Peyer's patch (tissue), 4 donors: ENCODE results near the gene PPP2R5E. TPM values are rescaled to one million over a fixed set of nuclear protein-coding genes. Genes with fewer than 3 reads are reported as not detected.

Experiments
- DNase-seq, 3 donors: peaks; one replicate each; pipeline ENCODE4 v3.0.0-alpha.2; 2017 to 2019
- H3K27ac ChIP-seq, 4 donors: fragments of 200-600 bp; sonication (generic); one replicate each; pipeline ENCODE4 v1.5.1; 2016 to 2019
- H3K27me3 ChIP-seq, 2 donors: fragments of 200-600 bp; sonication (generic); one replicate each; pipeline ENCODE4 v1.5.1; 2019
- H3K36me3 ChIP-seq, 3 donors: fragments of 200-600 bp; sonication (generic); one replicate each; pipeline ENCODE4 v1.5.1; 2016 to 2019
- H3K4me1 ChIP-seq, 4 donors: fragments of 200-600 bp; sonication (generic); one replicate each; pipeline ENCODE4 v1.5.1; 2016 to 2019
- H3K4me3 ChIP-seq, 4 donors: fragments of 200-600 bp; sonication (generic); 1 replicate in 3 of 4; 2 replicates in 1 of 4; pipeline ENCODE4 v1.5.1; 2016 to 2019; ENCODE audit warnings: mild to moderate bottlenecking in 1 of 4
- H3K9me3 ChIP-seq, 4 donors: fragments of 200-600 bp; sonication (generic); one replicate each; pipeline ENCODE4 v1.5.1; 2016 to 2019; ENCODE audit warnings: mild to moderate bottlenecking in 1 of 4
- POLR2A ChIP-seq, 2 donors: fragments of 450-650 bp; IDR thresholded peaks; one replicate each; pipeline ENCODE4 v1.5.1; 2017; ENCODE audit warnings: antibody characterized with exemption in 2 of 2, mild to moderate bottlenecking in 2 of 2, moderate library complexity in 2 of 2
- small RNA-seq, 2 donors: library from RNA; depleted of rRNA; stranded (forward); fragments of <200 nt; gene quantifications; one replicate each; pipeline ENCODE3, GENCODE V24; 2016
- total RNA-seq, 4 donors: library from RNA; depleted of rRNA; stranded (reverse); fragments of >200 nt; gene quantifications; one replicate each; pipeline ENCODE4 v1.1.0, GENCODE V29; 2016
- TF ChIP-seq, protein P1 (sequence below), 6 experiments: fragments of 450-650 bp in 4 of 6; fragments of 200-600 bp in 2 of 6; sonication (generic) in 1 of 6; IDR thresholded peaks; one replicate each; pipeline ENCODE4 v1.5.1; 2017 to 2019; ENCODE audit warnings: antibody characterized with exemption in 6 of 6, mild to moderate bottlenecking in 3 of 6, moderate library complexity in 1 of 6

PPP2R5E gene
- total RNA-seq, 4 donors from 2014 or later, result 14.9 to 19.3 (median 17.0) TPM

DNA sequence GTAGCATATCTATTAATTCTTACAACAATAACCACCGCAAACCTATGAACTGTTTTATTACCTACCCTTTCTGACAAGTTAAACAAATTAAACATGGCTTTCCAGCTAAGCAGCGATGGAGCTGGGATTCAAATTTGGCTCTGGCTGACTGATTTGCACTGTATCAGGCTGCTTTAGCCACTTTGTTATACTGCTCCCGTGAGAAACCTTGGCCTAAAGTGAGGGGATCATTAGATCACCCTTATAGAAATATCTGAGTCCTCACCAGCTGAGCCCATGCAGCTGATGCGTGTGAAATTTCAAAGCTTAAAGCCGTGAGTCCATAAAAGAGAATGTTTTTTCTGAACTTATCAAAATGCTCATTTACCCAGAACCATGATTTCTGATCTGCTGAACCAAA is 216.3 kb downstream of the PPP2R5E start:
- no peak for TF ChIP-seq POLR2A (IDR thresholded peaks at IDR 0.05)
- TF ChIP-seq, protein P1, sequence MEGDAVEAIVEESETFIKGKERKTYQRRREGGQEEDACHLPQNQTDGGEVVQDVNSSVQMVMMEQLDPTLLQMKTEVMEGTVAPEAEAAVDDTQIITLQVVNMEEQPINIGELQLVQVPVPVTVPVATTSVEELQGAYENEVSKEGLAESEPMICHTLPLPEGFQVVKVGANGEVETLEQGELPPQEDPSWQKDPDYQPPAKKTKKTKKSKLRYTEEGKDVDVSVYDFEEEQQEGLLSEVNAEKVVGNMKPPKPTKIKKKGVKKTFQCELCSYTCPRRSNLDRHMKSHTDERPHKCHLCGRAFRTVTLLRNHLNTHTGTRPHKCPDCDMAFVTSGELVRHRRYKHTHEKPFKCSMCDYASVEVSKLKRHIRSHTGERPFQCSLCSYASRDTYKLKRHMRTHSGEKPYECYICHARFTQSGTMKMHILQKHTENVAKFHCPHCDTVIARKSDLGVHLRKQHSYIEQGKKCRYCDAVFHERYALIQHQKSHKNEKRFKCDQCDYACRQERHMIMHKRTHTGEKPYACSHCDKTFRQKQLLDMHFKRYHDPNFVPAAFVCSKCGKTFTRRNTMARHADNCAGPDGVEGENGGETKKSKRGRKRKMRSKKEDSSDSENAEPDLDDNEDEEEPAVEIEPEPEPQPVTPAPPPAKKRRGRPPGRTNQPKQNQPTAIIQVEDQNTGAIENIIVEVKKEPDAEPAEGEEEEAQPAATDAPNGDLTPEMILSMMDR (IDR thresholded peaks at IDR 0.05), result no peak
- H3K9me3 ChIP-seq, result no peaks in the 10 kb centered on the region
- H3K4me1 ChIP-seq, result no peaks in the 10 kb centered on the region
- no peaks in the 10 kb centered on the region for H3K36me3 ChIP-seq
- DNase-seq, result no peak
- no peak overlapping the region for H3K27ac ChIP-seq
- H3K4me3 ChIP-seq, result no peak overlapping the region
- no peaks in the 10 kb centered on the region for H3K27me3 ChIP-seq

DNA sequence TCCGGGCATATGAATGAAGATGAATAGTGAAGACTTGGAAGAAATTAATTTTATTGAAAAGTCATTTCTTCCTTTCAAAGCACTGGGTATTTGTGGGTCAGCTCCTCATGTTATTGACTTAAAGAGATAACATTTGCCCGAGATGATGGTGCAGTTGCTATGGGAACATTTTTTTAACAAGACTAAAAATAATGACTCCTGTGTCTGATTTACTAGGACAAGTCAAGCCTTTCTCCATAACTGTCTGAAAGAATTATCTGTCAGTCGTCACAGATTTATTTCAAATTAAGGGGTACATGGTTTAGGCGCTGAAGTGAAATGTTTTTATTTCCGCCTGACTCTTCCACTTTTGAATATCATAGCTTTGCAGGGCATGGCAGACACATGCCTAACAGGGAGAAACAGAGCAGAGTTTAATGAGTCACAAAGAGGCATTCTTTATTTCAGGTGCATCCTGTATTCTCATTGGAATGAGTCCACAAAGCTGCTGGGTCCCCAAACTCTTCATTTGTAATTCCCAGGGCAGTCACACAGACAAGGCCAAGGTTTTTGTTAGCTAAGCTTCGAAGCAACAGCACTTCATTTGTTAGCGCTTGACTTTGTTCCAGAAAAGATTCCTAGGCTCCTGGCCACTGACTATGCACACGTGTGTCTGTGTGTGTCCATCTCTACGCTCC is 220.1 kb downstream of the PPP2R5E start:
- Histone ChIP-seq H3K4me3 (no peak overlapping the region), H3K36me3 (no peaks in the 10 kb centered on the region), H3K27me3 (no peaks in the 10 kb centered on the region), H3K27ac (no peak overlapping the region), H3K9me3 (no peaks in the 10 kb centered on the region), H3K4me1 (no peaks in the 10 kb centered on the region)
- TF ChIP-seq, protein P1 (IDR thresholded peaks at IDR 0.05), result no peak
- no peak for TF ChIP-seq POLR2A (IDR thresholded peaks at IDR 0.05)
- no peak for DNase-seq

- H3K27ac ChIP-seq, result no peak overlapping the region
- H3K4me3 ChIP-seq, result no peak overlapping the region
- H3K4me1 ChIP-seq, result no peaks in the 10 kb centered on the region
- H3K36me3 ChIP-seq, result no peaks in the 10 kb centered on the region
- no peak for DNase-seq
- H3K27me3 ChIP-seq, result no peaks in the 10 kb centered on the region
- TF ChIP-seq, protein P1 (IDR thresholded peaks at IDR 0.05), result no peak
- TF ChIP-seq POLR2A (IDR thresholded peaks at IDR 0.05), result no peak
- no peaks in the 10 kb centered on the region for H3K9me3 ChIP-seq
Observed at GRCh38 chr14:63322472-63322871, 220.7 kb downstream of the PPP2R5E start.

Small RNAs within 50 kb of the gene (small RNA-seq; reads per million reads assigned to genes)
- 0 reads per million in 2 donors for gene RF00601

Other genes starting within 250 kb of the PPP2R5E start
- gene GPHB5, start 224.4 kb downstream of the PPP2R5E start, total RNA-seq, result not detected
- gene WDR89, start 98.5 kb upstream of the PPP2R5E start, total RNA-seq, result 1 to 10 TPM; 3.2 to 7.4 (median 5.6) TPM
- 10 to 100 TPM; 10.9 to 21.5 (median 16.4) TPM for gene SGPP1, start 184.7 kb upstream of the PPP2R5E start, total RNA-seq